Fibroblast of the aortic adventitia (primary cell): Measurements from ENCODE around the gene TMUB2. TPM values are rescaled to one million over a fixed set of nuclear protein-coding genes. Genes with fewer than 3 reads are reported as not detected.

Source experiments
- DNase-seq: peaks from one replicate; pipeline ENCODE4 v3.0.0-alpha.2; 2010; ENCODE audit warnings: low read depth
- H3K4me3 ChIP-seq: 2 replicates; pipeline ENCODE4 v1.5.1; 2011; ENCODE audit warnings: low read depth, mild to moderate bottlenecking, control low read depth, low read length, moderate library complexity
- small RNA-seq: library from RNA; depleted of rRNA; stranded (forward); fragments of <200 nt; gene quantifications from one replicate; pipeline ENCODE3, GENCODE V24; 2012
- total RNA-seq: library from RNA; depleted of rRNA; stranded (reverse); fragments of >200 nt; gene quantifications from 2 replicates; pipeline ENCODE4 v1.2.3, GENCODE V29; 2012; ENCODE audit warnings: low replicate concordance
- TF ChIP-seq, protein P1 (sequence below): IDR thresholded peaks from 2 replicates; pipeline ENCODE4 v1.5.1; 2011; ENCODE audit warnings: mild to moderate bottlenecking, low read length, control low read depth, inconsistent platforms; ENCODE audit not compliant: insufficient read depth

TMUB2 gene
- total RNA-seq, 1 donor: 23.0 TPM

DNA sequence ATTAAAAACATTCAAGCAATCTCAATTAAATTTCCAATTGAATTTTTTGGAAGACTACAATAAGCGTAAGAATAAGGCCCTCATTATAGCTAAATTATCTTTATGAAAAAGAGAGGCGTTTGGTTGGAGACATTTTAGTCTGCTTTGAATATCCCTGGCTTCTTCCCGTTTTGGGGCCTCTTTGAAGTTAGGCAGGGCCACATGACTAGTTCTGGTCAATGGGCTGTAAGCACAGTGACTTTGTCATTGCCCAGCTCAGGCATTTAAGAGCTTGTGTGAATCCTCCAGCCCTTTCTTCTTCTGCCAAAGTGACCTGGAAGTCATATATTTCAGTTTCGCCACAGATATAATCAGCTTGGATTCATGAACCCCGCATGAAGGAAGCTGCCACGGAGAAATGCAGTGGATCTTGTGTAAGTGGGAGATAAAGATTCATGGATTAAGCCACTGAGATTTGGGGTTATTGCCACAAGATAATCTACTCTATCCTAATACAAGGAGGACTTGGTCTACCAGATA, 54.4 kb downstream of the TMUB2 start:
- no peak overlapping the region for H3K4me3 ChIP-seq
- TF ChIP-seq, protein P1, sequence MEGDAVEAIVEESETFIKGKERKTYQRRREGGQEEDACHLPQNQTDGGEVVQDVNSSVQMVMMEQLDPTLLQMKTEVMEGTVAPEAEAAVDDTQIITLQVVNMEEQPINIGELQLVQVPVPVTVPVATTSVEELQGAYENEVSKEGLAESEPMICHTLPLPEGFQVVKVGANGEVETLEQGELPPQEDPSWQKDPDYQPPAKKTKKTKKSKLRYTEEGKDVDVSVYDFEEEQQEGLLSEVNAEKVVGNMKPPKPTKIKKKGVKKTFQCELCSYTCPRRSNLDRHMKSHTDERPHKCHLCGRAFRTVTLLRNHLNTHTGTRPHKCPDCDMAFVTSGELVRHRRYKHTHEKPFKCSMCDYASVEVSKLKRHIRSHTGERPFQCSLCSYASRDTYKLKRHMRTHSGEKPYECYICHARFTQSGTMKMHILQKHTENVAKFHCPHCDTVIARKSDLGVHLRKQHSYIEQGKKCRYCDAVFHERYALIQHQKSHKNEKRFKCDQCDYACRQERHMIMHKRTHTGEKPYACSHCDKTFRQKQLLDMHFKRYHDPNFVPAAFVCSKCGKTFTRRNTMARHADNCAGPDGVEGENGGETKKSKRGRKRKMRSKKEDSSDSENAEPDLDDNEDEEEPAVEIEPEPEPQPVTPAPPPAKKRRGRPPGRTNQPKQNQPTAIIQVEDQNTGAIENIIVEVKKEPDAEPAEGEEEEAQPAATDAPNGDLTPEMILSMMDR: no peak
- DNase-seq: no peak

Small RNAs within 50 kb of the gene (small RNA-seq; reads per million reads assigned to genes)
- gene MIR6782: not detected

Other genes starting within 250 kb of the TMUB2 start
- not detected in 2 replicates for gene PPY, start 244.5 kb upstream of the TMUB2 start, total RNA-seq
- not detected in 2 replicates for gene PYY, start 233.0 kb upstream of the TMUB2 start, total RNA-seq
- 0.16 and 2.5 TPM in 2 replicates for gene NAGS, start 182.3 kb upstream of the TMUB2 start, total RNA-seq
- gene TMEM101, start 172.0 kb upstream of the TMUB2 start, total RNA-seq: 28.5 and 41.9 TPM in 2 replicates
- 13.2 and 77.5 TPM in 2 replicates for gene LSM12, start 120.3 kb upstream of the TMUB2 start, total RNA-seq
- 9.5 and 38.9 TPM in 2 replicates for gene G6PC3, start 116.2 kb upstream of the TMUB2 start, total RNA-seq
- 29.4 and 53.1 TPM in 2 replicates for gene HDAC5, start 63.3 kb upstream of the TMUB2 start, total RNA-seq
- gene HROB, start 45.0 kb upstream of the TMUB2 start, total RNA-seq: 0.25 and 6.1 TPM in 2 replicates
- 0.27 TPM in 1 of 2 replicates, not detected in the other for gene ASB16, start 16.3 kb upstream of the TMUB2 start, total RNA-seq
- 36.6 and 108 TPM in 2 replicates for gene ATXN7L3, start 12.9 kb downstream of the TMUB2 start, total RNA-seq
- 64.2 and 195 TPM in 2 replicates for gene UBTF, start 32.7 kb downstream of the TMUB2 start, total RNA-seq
- gene SLC4A1, start 81.2 kb downstream of the TMUB2 start, total RNA-seq: not detected in 2 replicates
- gene RUNDC3A, start 121.6 kb downstream of the TMUB2 start, total RNA-seq: not detected in 2 replicates
- gene SLC25A39, start 137.9 kb downstream of the TMUB2 start, total RNA-seq: 61.5 and 62.7 TPM in 2 replicates
- 241 and 592 TPM in 2 replicates for gene GRN, start 158.3 kb downstream of the TMUB2 start, total RNA-seq
- 3.1 and 18.5 TPM in 2 replicates for gene FAM171A2, start 176.9 kb downstream of the TMUB2 start, total RNA-seq
- gene ITGA2B, start 202.7 kb downstream of the TMUB2 start, total RNA-seq: 0.36 TPM in 1 of 2 replicates, not detected in the other